Measurements from ENCODE around the gene AXDND1.
"Not testable (repeated sequence)": the region's sequence is repeated elsewhere in the genome, so short reads cannot be mapped to it uniquely, and the experiment has no call there.

Gene AXDND1

GRCh38 chr1:179372160-179372559, 6.4 kb downstream of the AXDND1 start:
- no peak for DNase-seq

- DNase-seq, result no peak
Observed at GRCh38 chr1:179376223-179376622, 10.5 kb downstream of the AXDND1 start.

DNA sequence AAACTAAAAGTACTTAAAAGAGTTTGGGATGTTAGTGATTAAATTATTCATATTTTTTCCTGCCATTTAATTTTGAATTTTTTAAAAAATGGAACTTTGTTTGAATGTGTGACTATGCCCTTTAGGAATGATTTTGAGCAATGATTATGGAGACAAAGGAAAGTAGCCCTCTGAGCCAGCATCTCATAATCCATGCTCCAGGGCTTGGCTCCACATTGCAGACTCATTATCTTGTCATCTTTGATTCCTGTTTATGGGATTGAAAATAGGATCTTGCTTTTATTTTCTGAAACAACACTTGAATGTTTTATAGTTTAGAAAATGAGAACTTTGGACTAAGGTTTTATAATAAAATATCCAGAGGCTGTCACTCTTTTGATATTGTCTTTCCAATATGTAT, 14.5 kb downstream of the AXDND1 start:
- no peak for DNase-seq

GRCh38 chr1:179384027-179384426, 18.3 kb downstream of the AXDND1 start:
- no peak for DNase-seq

DNA sequence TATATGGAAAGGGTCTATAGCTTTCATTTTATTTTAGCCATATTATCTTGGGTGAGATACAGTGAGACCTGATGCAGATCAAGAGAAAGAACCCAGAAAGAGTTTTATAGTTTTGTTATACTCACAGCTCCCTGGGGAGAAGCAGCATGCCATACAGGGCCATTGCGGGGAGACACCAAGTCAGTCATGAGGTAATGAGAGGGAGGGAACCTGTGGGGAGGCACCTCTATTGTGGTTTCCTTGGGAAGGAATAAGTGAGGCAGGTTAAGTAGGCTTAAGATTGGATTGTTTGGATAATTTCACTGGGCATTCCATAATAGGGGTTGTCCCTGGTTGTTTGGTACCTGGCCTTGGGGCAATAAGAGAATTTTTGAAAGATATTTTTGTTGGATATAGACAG, 19.7 kb downstream of the AXDND1 start:
- no peak for DNase-seq

DNA sequence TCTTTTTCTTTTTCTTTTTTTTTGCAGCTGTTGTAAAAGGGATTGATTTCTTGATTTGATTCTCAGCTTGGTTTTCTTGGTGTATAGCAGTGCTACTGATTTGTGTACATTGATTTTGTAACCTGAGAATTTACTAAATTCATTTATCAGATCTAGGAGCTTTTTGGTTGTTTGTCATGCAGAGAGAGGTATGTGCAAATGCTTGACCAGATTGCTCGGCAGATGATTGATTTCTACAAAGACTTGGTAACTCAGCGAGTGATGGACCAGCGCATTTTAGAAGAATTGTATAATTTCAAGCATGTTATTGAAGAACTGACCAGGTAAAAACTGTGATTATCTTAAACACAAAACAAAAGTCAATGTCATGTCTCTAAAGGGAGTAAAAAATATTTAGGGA, 27.9 kb downstream of the AXDND1 start:
- no peak for DNase-seq

DNA sequence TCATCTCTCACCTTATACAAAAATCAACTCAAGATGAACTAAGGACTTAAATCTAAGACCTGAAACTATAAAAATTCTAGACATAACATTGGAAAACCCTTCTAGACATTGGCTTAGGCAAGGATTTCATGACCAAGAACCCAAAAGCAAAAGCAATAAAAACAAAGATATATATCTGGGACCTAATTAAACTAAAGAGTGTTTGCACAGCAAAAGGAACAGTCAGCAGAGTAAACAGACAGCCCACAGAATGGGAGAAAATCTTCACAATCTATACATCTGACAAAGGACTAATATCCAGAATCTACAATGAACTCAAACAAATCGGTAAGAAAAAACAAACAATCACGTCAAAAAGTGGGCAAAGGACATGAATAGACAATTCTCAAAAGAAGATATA, 33.6 kb downstream of the AXDND1 start:
- not testable (repeated sequence) for DNase-seq

- DNase-seq, result not testable (repeated sequence)
Observed at GRCh38 chr1:179417760-179418159, 52.0 kb downstream of the AXDND1 start.

DNA sequence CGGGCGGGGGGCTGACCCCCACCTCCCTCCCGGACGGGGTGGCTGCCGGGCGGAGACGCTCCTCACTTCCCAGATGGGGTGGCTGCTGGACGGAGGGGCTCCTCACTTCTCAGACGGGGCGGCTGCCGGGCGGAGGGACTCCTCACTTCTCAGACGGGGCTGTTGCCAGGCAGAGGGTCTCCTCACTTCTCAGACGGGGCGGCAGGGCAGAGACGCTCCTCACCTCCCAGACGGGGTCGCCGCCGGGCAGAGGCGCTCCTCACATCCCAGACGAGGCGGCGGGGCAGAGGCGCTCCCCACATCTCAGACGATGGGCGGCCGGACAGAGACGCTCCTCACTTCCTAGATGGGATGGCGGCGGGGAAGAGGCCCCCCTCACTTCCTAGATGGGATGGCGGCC, 52.9 kb downstream of the AXDND1 start:
- not testable (repeated sequence) for DNase-seq

GRCh38 chr1:179424610-179425009, 58.8 kb downstream of the AXDND1 start:
- DNase-seq, result no peak

- DNase-seq, result no peak
Observed at GRCh38 chr1:179425186-179425585, 59.4 kb downstream of the AXDND1 start.

DNA sequence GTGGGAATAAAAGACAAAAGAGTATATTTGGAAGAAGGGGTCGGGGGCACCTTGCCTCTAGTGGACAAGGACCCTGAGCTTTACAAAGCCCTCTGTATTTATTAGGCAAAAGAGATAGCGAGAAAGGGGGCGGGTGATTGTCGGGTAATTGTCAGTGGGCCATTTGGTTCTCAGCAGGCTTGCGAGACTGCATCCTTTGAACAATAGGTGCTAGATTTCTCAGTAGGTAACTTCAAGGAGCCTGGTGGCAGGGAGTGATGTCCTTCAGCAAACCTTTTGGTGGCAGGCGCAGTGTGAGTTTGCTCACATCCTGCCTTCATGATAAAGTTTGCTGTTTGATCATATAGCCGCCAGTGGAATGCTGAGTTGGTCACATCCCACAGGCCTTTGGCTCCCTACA, 71.4 kb downstream of the AXDND1 start:
- no peak for DNase-seq

GRCh38 chr1:179439646-179440045, 73.9 kb downstream of the AXDND1 start:
- DNase-seq, result not testable (repeated sequence)

DNA sequence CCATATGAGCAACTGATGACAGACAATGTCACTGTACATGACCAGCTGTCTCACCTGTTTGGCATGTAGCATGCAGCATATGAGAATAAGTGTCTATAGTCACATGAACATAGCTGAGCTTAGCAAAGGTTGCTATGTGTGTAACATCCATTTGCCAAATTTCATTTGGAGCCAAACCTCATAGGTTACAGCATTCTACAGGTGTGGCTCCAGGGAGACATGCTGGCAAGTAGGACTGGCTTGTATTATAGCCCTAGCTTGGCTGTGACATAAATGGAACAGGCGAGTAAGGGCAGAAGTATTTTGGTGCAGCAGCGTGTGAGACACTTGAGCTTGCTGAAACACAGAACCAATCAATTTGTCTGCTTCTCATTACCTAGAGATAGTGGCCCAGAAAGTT, 74.5 kb downstream of the AXDND1 start:
- not testable (repeated sequence) for DNase-seq

- no peak for DNase-seq
Observed at GRCh38 chr1:179440971-179441370, 75.2 kb downstream of the AXDND1 start.

- no peak for DNase-seq
Observed at GRCh38 chr1:179441501-179441900, 75.7 kb downstream of the AXDND1 start.

DNA sequence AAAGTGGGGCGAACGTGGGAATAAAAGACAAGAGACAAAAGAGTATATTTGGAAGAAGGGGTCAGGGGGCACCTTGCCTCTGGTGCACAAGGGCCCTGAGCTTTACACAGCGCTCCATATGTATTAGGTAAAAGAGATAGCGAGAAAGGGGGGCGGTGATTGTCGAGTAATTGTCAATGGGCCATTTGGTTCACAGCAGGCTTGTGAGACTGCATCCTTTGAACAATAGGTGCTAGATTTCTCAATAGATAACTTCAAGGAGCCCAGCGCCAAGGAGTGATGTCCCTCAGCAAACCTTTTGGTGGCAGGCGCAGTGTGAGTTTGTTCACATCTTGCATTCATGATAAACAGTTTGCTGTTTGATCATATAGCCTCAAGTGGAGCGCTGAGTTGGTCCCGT, 77.1 kb downstream of the AXDND1 start:
- not testable (repeated sequence) for DNase-seq

DNA sequence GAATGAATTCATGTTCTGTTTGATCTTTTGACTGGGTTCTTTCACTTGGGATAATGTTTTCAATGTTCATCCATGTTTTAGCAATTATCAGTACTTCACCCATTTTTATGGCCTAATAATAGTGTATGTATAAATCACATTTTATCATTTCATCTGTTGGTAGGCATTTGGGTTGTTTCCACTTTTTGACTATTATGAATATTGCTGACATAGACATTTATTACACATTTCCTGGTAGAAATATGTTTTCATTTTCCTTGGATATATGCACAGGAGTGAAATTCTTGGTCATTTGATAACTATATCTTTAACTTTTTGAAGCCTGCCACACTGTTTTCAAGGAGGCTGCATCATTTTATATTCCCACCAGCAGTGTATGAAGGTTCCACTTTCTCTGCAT, 79.8 kb downstream of the AXDND1 start:
- no peak for DNase-seq

- DNase-seq, result no peak
Observed at GRCh38 chr1:179447489-179447888, 81.7 kb downstream of the AXDND1 start.

DNA sequence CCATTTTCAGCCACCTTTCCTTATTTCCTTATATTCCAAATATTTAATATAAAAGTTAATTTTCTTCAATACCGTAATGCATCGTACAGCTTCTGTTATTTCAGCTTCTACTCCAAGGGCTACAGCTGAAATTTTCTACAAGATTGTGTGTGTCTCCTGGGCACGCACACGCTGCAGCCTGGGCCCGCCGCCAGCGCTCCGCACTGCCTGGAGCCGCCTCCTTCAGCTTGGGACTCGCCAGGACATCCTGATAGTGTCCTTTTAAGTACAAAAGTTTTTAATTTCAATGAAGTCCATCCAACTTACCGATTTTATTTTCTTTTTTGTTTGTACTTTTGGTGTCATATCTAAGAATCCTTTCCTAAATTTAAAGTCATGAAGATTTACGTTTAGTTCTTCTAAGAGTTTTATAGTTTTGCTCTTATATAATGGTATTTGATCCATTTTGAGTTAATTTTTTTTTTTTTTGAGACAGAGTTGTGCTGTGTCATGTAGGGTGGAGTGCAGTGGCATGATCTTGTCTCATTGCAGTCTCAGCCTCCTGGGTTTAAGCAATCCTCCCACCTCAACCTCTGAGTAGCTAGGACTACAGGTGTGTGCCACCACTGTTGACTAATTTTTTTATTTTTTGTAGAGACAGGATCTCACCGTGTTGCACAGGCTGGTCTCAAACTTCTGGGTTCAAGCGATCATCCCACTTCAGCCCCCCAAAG, 82.8 kb downstream of the AXDND1 start:
- DNase-seq, result no peak

GRCh38 chr1:179459606-179460206, 93.9 kb downstream of the AXDND1 start:
- DNase-seq, result not testable (repeated sequence)

DNA sequence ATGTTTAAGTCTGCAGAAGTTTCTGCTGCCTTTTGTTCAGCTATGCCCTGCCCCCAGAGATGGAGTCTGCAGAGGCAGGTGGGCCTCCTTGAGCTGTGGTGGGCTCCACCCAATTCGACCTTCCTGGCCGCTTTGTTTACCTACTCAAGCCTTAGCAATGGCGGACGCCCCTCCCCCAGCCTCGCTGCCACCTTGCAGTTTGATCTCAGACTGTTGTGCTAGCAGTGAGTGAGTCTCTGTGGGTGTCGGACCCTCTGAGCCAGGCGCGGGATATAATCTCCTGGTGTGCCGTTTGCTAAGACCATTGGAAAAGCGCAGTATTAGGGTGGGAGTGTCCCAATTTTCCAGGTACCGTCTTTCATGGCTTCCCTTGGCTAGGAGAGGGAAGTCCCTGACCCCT, 99.9 kb downstream of the AXDND1 start:
- not testable (repeated sequence) for DNase-seq

DNA sequence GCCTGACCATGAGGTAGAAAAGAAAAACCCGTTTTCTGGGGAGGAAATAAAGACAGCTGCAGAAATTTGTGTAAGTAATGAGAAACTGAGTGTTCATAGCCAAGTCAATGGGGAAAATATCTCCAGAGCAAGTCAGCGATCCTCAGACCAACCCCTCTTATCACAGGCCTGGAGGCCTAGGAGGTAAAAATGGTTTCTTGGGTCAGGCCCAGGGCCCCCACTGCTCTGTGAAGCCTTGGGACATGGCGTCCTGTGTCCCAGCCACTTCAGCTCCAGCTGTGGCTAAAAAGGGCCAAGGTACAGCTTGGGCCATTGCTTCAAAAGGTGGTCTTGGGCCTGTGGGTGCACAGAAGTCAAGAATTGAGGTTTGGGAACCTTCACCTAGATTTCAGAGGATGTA, 108.9 kb downstream of the AXDND1 start:
- DNase-seq, result no peak

- no peak for DNase-seq
Observed at GRCh38 chr1:179476484-179476883, 110.7 kb downstream of the AXDND1 start.

DNA sequence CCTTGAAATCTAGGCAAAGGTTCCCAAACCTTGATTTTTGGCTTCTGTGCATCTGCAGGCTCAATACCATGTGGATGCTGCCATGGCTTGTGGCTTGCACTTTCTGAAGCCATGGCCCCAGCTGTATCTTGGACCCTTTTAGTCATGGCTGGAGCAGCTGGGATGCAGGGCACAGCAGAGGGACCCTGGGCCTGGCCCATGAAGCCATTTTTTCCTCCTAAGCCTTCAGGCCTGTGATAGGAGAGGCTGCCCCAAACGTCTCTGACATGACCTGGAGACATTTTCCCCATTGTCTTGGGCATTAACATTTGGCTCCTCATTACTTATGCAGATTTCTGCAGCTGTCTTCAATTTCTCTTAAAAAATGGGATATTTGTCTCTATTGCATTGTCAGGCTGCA, 112.6 kb downstream of the AXDND1 start:
- no peak for DNase-seq

All from activated T-cell treated with anti-CD3 and anti-CD28 coated beads, Interleukin-2, amount 50 U/mL, for 48 hours (primary cell).